NCI-H2196 (cell line): ENCODE measurements around the gene CYLD.

Experiments used
- DNase-seq: peaks from one replicate; lab custom pipeline; 2025; ENCODE audit not compliant: unreplicated experiment; lab: John Stamatoyannopoulos, UW

CYLD gene

DNA sequence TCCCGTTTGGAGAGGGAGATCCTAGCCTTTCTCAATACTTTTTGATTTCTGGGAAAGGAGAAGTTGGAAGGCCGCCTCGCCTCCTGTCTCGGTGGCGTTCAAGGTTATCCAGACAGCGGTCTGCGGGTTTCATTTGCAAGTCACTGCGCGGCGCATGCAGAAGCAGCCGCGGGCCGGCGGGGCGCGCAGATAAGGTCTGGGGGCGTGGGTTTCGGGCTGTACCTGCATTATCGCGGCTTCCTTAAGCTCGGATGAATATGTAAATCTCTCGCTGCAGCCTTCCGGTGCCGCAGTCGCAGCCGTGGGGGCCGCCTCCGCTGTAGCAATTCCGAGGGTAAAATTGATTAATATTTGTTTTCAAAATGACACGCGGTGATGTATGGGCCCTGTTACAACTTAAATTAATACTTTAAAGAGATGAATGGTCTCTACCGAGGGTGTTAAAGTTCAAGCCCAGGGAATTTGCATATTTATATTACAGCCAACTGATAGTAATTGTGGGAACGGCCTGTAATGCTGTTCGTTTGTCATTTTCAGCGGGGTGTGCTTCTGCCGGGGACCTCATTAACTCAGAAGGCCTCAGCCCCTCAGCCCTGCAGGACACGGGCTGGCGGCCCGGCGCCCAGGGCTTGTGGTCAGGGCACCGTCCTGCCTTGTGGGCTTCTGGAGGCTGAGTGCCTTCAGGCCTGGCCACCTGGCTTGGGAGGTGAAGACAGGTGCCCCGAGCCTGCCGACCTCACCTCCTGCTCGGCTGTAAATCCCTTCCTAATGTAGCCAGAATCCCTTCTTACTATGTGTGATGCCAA lies 99.4 kb downstream of the CYLD start:
- DNase-seq = no peak

DNA sequence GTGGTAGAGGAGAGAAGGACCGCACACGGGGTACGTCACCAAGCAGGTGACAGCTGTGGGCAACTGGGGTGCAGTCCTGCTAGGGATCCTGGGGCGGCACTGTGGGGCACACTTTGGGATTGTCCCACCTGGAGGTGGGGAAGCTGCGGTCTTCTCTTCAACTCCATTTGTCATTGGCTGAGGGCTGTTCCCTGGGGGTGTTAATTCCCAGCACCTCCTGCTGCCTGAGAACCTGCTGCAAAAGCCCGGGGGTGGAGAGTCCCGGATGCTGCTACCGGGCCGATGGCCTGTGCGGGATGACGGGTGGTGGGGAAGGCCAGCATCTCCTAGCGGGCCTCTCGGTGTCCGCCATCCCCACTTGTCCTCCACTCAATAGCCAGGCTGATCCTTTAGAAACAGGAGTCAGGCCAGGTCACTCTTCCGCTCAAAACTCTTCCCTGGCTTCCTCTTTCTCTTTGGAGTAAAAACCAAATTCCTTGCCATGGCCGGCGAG lies 100.2 kb downstream of the CYLD start:
- DNase-seq = no peak

DNA sequence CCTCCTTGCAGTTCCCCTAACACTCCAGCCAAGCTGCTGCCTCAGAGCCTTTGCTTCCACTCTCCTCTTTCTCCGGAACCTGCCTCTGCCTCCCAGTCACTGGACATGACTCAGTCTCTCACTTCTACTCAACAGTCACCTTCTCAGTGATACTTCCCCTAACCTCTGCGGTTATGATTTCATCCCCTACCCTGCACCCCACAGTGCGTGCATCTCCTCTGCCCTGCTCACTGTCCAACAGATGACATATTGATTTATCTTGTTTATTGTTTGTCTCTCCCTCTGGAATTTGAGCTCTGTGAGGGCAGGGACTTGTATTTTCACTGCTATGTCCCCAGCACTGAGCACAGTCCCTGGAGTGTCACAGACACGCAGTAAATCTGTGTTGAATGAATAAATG lies 100.7 kb downstream of the CYLD start:
- DNase-seq = no peak

DNA sequence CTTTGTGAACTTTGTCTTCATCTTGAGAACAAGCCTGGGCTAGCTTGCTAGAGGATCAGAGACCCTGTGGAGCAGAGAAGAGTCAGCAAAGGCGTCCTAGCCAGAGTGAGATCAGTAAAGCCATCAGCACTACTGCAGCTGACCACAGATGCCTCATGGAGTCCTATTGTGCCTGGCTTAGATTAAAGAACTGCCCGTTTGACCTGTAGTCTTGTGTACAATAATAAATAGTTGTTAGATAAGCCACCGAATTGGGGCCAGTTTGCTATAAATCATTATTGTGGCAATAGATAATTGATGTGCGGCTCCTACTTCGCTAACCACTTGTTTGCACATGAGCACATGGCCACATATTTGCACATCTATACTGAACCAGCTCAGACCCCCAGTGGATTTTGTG lies 103.0 kb downstream of the CYLD start:
- DNase-seq = no peak

DNA sequence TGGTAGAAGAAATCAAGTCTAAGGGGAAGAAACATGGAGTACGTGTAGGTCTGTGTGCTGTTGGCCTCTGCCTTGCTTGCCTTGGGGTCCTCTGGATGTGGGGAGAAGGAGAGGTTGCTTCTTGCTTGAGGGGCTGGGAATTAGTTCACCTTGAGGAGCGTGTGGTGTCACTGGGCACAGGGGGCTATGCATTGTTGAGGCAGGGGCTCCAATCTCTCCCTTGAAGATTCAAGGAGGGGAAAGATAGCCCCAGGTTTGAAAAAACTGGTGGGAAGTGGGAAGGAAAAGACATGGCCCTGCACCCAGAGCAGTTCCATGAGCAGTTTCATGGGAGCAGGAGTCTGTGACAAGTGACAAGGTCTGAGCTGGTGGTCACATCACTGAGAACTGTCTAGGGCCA lies 103.4 kb downstream of the CYLD start:
- DNase-seq = no peak

DNA sequence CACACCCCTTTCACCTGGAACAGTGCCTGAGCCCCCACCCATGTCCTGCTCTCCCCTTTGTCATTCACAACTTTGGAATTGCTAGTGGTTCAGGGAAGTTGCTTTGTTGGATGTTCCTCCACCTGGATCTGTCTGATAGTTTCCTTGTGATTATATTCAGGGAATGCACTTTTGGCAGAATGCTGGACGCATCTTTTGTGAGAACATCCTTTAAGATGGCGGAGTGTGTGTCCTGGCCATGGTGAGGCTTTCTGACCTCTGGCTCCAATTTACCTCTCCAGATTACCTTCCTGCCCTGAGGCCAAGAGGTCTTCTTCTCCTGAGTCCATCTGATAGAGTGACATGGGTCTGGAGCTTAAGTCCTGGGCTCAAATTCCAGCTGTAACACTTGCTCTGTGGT lies 104.6 kb downstream of the CYLD start:
- DNase-seq = no peak

DNA sequence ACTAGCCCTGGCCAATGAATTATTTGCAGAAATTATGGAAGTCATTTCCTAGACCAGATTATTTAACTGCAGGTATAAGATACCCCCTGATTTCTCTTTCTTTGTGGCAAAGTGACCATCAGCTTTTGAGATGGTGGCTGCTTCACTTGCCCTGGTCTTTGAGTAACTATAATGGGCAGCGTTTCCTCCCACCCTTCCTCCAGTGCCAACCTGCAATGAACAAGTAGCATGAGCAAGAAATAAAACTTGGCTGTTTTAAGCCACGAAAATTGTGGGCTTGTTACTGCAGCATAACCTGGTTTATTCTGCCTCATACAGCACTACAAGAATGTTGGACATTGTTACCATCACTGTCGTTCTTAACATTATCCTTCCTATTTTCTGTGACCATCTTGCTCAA lies 105.3 kb downstream of the CYLD start:
- DNase-seq = no peak

DNA sequence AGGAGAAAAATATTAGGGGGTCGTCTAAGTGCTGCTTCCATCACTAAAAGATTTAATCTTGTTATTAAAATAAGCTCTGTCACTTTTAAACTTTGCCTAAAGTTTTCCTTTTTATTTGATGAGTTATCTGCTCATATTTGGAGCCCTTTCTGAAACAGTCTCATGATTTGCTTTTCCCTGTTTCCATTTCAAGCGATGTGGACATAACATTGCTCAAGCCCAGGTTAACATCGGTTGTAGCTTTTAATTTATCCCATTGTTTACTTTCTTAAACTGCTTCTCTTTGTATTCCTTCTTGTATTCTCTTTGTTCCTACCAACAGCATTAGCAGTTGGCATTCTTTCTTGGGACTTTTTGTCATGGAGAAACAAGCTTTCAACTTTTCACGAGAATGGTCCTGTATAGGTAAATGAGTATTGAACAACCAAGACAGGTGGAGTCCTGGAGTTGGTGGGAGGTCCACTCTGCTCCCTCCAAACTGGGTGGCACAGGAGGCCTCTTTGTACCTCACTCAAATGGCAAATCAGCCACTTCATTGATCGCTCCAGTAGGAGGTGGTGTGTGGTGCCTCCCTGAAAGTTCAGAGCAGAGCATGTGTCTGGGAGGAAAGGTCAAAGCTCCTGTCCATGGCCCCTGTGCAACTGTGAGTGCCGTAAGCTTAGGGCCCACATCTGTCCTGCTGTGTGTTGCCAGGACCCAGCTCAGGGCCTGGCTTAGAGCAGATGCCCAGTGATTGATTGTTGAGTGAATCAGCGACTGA lies 107.0 kb downstream of the CYLD start:
- no peak for DNase-seq
